ENCODE data around the gene THEMIS.
"Not testable (repeated sequence)": the region's sequence is repeated elsewhere in the genome, so short reads cannot be mapped to it uniquely, and the experiment has no call there.

The THEMIS gene

DNA sequence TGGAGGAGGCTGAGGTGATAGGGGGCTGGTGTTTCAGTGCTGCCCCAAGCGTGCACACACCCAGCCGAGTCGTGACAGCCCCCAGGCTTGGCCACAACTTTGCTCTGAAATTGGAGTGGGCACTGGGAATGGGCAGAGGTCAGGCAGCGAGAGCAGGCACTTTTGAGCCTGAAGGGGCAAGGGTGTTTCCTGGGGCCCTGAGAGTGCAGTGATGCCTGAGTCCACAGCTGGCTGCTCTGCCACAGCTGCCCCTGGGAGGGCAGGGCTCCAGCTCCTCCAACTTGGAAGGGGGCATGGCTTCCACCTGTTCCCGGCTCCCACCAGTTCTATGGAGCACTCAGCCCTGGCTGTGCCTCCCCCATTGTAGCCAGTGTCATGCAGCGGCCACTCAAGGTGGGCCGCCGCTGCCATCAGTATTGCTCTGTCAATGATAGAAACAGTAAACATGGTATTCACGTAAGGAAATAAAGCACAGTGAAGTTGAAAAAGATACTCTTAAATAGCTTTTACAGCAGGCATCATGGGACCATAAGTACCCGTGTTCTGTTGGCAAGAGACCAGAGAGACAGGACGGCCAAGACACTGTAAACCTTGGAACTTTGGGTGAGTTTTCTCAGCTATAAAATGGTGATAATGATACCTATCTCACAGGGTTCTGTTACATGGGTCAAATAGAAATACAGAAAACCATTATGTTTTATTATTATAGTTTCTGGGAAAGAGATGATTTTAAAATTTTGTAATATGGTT lies 108.9 kb downstream of the THEMIS start:
- DNase-seq, result no peak

GRCh38 chr6:127790571-127790970 lies 110.3 kb downstream of the THEMIS start:
- DNase-seq, result no peak

- DNase-seq, result no peak
Observed at GRCh38 chr6:127786109-127786508, 114.7 kb downstream of the THEMIS start.

GRCh38 chr6:127784468-127784867 lies 116.4 kb downstream of the THEMIS start:
- no peak for DNase-seq

DNA sequence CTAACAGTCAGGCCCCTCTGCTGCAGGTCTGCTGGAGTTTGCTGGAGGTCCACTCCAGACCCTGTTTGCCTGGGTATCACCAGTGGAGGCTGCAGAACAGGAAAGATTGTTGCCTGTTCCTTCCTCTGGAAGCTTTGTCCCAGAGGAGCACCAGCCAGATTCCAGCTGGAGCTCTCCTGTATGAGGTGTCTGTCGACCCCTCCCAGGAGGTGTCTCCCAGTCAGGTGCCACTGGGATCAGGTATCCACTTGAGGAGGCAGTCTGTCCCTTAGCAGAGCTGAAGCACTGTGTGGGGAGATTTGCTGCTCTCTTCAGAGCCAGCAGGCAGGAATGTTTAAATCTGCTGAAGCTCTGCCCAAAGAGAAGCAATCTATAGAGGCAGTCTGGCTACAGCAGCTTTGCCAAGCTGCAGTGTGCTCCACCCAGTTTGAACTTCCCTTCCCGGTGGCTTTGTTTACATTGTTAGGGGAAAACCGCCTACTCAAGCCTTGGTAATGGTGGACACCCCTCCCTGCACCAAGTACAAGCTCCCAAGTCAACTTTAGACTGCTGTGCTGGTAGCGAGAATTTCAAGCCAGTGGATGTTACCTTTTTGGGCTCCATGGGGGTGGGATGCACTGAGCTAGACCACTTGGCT lies 119.1 kb downstream of the THEMIS start:
- not testable (repeated sequence) for DNase-seq

- no peak for DNase-seq
Observed at GRCh38 chr6:127776320-127776719, 124.5 kb downstream of the THEMIS start.

- DNase-seq, result no peak
Observed at GRCh38 chr6:127775371-127775770, 125.5 kb downstream of the THEMIS start.

DNA sequence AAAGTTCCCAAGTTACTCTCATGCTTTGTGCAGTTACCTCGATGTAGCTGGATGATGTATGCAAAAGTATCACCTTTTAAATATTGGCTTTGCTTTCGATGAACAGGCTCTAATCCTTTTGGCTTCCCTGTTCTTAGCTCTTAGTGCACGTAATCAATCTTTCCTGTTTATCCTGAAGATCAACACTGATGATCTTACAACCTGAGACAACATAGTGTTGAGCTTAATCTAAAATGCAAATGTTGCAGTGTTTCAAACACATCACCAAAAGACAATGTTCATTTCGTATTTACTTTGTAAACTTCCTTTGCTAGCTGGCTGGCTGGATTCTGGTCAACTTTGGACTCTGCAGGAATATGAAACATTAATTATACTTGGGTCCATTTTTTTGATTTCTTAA lies 132.1 kb downstream of the THEMIS start:
- DNase-seq, result no peak

DNA sequence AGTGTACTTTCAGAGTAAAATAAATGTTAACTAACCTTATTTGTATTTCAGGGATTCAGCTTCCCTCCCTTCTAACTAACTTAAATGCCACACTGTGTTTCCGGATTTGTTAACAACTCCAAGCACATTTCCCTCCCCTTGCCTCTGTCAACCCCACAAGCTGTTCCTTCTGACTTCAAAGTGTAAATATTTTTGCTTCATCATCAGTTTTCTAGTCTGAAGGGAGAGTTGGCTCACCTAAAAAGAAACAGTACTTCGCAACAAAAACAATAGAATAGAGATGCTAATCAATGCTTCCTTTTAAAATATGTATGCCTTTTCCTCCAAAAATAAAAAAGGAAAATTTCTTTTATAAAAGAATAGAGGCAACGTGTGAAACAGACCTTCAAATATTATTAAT lies 132.6 kb downstream of the THEMIS start:
- no peak for DNase-seq

DNA sequence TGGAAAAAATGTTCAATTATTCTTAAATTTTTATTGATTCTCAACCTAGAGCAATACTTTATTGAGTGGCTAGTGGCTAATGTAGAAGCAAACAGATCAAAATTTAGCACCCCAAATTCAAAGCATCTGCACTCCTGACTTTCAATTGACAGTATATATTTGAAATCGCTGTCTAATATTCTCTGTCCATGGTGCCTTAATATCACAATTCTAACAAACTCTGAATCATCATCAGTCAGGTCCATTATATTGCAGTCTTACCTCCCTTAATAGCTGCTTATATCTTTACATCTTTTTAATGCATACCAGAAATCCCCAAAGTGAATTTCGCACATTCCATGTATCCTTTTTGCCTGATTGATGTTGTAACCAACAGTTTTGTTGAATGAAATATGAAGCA lies 134.9 kb downstream of the THEMIS start:
- DNase-seq, result no peak

- DNase-seq, result no peak
Observed at GRCh38 chr6:127762284-127762683, 138.6 kb downstream of the THEMIS start.

GRCh38 chr6:127761084-127761483 lies 139.8 kb downstream of the THEMIS start:
- DNase-seq, result no peak

DNA sequence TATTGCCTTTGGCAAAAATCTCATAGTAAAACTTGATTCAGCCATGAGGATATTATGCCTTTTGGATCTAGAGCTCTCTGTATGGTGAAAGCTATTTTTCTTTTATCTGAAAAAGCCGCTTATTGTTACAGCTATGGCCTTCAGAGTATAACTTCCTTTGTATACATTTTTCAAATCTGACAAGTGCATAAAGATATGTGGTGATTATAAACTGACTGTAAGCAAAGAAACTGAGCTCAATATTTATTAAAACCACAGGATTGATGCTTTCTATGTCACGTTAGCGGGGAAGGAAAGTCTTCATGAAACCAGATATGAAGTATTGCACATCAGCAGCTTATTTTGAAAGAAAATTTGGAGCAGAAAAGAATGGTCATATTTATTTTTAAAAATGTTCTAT lies 151.8 kb downstream of the THEMIS start:
- no peak for DNase-seq

- no peak for DNase-seq
Observed at GRCh38 chr6:127748290-127748689, 152.6 kb downstream of the THEMIS start.

- DNase-seq, result no peak
Observed at GRCh38 chr6:127738423-127738822, 162.4 kb downstream of the THEMIS start.

DNA sequence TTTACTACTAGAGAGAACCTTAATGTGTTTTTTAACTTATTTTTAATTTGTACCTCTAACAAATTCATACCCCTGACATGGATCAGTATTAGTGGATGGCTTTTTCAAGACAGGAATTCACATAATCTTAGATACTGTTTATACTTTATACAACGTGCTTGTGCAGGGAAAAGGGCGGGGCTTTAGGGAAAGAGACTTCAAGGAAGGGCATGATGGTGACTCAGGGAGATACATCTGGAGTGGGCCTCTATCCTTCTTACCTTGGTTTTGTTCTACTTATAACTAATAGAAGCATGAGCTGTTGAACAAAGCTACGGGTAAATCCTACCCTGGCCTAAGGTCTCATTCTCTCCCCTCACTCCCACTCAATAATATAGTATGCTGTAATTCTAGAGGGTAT lies 163.1 kb downstream of the THEMIS start:
- DNase-seq, result no peak

DNA sequence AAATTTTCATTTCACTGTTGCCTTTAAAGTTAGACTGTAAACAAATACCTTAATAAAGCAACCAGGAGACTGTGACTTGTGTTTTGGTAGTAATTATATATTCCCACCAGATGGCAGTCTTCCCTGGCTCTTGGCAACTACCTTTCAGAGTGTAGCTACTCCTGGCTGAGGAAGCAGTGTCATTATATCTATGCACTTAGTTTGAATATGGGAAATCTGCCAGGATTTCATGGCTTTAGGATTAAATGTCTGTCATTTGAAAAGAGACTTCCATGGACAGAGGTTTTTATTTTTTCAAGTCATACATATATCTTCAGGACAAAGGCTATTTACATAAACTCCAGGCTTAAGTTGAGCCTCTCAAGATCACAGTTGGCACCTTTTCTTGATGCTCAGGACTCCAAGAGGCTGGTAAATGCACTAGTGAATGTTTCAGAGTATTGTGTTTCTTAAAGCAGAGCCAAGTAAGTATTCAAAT lies 163.8 kb downstream of the THEMIS start:
- DNase-seq, result no peak

- no peak for DNase-seq
Observed at GRCh38 chr6:127732927-127733326, 167.9 kb downstream of the THEMIS start.

- DNase-seq, result no peak
Observed at GRCh38 chr6:127727260-127727953, 173.5 kb downstream of the THEMIS start.

GRCh38 chr6:127725821-127726220 lies 175.0 kb downstream of the THEMIS start:
- DNase-seq, result no peak

DNA sequence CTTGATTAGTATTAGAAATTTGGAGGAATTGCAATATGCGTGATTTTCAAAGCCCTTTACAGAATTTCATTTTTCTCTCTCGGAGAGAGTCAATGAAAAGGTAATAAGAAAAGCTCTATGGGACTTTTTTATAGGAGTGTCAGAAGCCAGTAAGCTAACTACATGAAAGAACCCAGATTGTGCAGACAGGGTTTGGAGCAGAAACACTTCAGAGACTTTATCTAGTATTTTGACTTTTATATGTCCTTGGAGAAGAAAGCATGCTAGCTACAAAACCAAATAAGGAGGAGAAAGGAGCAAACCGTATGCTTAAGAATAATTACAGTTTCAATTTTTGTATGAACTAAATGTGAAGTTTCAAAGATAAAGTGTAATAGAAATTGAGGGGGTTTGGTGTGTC lies 182.2 kb downstream of the THEMIS start:
- no peak for DNase-seq

DNA sequence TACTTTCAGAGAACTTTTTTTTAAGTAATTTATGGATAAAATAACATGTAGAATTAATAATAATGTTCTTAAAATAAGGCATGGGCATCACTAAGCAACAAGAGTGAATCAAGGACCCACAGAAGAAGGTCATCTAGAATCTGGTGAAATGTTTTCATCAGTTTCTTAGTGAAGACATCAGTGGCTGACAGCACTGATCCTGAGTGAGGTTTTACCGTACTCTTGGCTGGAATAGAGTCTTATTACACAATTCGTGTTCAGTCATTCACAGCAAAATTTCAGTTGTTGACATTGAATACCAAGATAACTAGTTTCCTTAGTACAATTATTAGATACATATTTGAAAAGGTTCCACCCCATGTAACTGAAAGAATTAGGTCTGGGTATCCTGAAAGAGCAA lies 183.5 kb downstream of the THEMIS start:
- no peak for DNase-seq

GRCh38 chr6:127716465-127716864 lies 184.4 kb downstream of the THEMIS start:
- DNase-seq, result no peak

GRCh38 chr6:127710668-127711067 lies 190.2 kb downstream of the THEMIS start:
- DNase-seq, result no peak
